ENCODE data around the gene CFAP100. TPM values are rescaled to one million over a fixed set of nuclear protein-coding genes. Genes with fewer than 3 reads are reported as not detected.

Gene CFAP100
- polyA plus RNA-seq, 1 experiment: not detected

DNA sequence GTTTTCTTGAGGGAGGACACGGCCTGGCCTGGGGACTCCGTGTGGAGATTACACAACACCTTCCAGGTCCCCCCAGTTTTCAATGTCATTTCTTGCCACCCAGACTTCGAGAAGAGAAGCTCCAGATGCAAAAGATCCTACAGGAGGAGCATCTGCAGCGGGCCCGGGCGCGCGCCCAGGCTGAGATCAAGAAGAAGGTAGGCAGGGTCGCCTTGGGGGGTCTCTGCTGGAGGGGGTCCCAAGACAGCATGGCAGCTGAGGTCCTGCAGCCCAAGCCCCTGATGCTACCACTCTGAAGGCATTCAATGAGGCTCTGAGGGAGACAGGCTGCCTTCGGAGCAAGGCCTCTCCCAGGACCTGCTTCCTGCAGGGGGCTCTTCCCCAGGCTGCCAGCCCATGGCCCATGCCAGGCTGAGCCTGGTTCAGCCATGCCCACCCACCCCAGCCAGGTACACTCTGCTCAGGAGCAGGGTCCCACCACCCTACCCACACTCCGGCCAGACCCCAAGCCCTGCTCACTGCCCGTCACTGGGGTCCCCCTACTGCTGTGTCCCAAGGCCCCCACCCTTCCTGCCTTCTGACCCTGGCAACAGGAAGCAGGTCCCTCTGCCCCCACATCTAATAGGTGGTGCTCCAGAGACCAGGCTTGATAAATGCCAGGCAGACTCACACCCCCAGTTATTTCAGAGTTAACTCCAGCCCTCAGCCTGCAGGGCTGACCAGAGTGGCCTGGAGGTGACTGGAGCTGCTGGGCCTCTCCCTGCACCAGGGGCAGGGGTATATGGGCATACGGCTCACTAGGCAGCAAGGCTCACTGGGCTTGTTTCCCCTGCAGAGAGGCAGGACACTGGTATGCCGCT is 41.0 kb downstream of the CFAP100 start:
- POLR2A ChIA-PET: no interaction called here
- Histone ChIP-seq H3K4me3 (ENCODE audit: low read depth, low read length) (no peak overlapping the region), H3K27me3 (ENCODE audit: control insufficient read depth, insufficient read depth, low read length) (no peaks in the 10 kb centered on the region), H3K9me3 (ENCODE audit: control insufficient read depth, insufficient read depth, low read length) (peaks cover 3% of the 10 kb centered on the region; the same call in 1 of the 2 replicates), H3K27ac (ENCODE audit: low read depth, low read length) (no peak overlapping the region)
- CTCF ChIA-PET: no interaction called here
- TF ChIP-seq, protein P1, sequence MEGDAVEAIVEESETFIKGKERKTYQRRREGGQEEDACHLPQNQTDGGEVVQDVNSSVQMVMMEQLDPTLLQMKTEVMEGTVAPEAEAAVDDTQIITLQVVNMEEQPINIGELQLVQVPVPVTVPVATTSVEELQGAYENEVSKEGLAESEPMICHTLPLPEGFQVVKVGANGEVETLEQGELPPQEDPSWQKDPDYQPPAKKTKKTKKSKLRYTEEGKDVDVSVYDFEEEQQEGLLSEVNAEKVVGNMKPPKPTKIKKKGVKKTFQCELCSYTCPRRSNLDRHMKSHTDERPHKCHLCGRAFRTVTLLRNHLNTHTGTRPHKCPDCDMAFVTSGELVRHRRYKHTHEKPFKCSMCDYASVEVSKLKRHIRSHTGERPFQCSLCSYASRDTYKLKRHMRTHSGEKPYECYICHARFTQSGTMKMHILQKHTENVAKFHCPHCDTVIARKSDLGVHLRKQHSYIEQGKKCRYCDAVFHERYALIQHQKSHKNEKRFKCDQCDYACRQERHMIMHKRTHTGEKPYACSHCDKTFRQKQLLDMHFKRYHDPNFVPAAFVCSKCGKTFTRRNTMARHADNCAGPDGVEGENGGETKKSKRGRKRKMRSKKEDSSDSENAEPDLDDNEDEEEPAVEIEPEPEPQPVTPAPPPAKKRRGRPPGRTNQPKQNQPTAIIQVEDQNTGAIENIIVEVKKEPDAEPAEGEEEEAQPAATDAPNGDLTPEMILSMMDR (IDR thresholded peaks at IDR 0.05; ENCODE audit: low read depth, low read length): no peak
- no peak for DNase-seq (ENCODE audit: low read depth, low spot score)

DNA sequence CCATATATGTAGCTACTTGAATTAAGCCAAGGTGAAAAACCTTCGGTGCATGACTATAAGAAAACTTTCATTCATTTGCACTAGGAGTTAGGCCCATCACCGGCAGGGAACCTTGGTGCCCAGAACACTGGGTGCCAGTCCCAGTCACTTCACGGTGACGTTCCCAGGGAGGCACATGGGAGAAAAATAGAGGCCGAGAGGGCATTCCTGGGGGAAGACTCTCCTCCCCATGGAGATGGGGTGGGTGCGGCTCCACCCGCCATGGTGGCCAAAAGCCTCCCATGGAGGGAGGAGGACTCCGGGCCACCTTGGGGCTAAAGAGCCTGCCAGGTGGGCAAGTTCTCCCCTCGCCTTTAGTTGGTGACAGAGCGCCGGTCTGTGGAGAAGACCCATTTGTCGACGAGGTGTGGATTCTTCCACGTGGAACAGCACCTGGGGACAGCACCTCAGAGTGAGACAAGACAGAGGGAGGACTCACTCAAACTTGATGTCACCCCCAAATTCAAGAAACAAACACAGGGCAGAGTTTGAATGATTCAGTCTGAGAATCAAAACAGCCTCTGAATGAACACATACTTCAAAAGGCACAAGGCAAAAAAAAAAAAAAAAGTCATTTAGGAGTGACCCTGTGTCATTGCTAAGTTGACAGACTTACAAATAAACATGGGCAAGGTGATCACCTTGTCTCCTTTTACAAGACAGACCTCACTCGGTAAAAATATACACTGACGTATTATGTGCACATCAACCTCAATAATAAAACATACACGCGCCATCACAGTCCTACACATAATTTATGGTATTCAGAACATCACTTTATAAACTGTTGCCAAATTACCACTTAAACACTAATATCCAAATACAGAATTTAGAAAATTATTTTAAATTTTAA is 42.4 kb downstream of the CFAP100 start:
- CTCF ChIA-PET: interaction anchor here (0.5 kb wide), 1 partner anchor 48 kb away, joined by 3 read pairs; no protein-coding TSS in a partner anchor
- Histone ChIP-seq H3K4me3 (ENCODE audit: low read depth, low read length) (no peak overlapping the region), H3K27ac (ENCODE audit: low read depth, low read length) (no peak overlapping the region), H3K9me3 (ENCODE audit: control insufficient read depth, insufficient read depth, low read length) (no peaks in the 10 kb centered on the region; the same call in 1 of the 2 replicates), H3K27me3 (ENCODE audit: control insufficient read depth, insufficient read depth, low read length) (no peaks in the 10 kb centered on the region)
- no peak for DNase-seq (ENCODE audit: low read depth, low spot score)
- TF ChIP-seq, protein P1 (IDR thresholded peaks at IDR 0.05; ENCODE audit: low read depth, low read length): no peak
- POLR2A ChIA-PET: no interaction called here

DNA sequence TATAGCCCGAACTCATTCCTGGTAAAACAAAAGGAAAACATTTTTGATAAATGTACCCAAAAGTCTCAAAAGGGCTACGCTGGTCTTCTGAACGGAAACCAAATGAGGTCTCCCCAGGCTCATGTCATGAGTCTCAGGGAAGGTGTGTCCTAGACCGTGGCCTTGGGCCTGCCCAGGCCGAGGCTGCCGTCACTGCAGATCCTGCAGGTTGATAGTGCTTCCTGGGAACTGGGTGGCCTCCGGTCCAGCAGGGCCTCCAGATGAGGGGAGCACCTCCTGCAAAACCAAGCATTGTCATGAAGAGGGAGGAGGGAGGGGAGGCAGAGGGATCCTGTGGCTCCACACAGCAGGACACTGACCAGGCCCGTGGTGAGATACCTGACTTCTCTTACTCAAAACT is 43.5 kb downstream of the CFAP100 start:
- TF ChIP-seq, protein P1 (IDR thresholded peaks at IDR 0.05; ENCODE audit: low read depth, low read length): no peak
- Histone ChIP-seq H3K27ac (ENCODE audit: low read depth, low read length) (no peak overlapping the region), H3K27me3 (ENCODE audit: control insufficient read depth, insufficient read depth, low read length) (no peaks in the 10 kb centered on the region), H3K4me3 (ENCODE audit: low read depth, low read length) (no peak overlapping the region), H3K9me3 (ENCODE audit: control insufficient read depth, insufficient read depth, low read length) (no peaks in the 10 kb centered on the region; the same call in 1 of the 2 replicates)
- DNase-seq (ENCODE audit: low read depth, low spot score): no peak
- ChIA-PET POLR2A (no interaction called here), CTCF (interaction anchor here (0.5 kb wide), 1 partner anchor 49 kb away, joined by 3 read pairs; no protein-coding TSS in a partner anchor)

DNA sequence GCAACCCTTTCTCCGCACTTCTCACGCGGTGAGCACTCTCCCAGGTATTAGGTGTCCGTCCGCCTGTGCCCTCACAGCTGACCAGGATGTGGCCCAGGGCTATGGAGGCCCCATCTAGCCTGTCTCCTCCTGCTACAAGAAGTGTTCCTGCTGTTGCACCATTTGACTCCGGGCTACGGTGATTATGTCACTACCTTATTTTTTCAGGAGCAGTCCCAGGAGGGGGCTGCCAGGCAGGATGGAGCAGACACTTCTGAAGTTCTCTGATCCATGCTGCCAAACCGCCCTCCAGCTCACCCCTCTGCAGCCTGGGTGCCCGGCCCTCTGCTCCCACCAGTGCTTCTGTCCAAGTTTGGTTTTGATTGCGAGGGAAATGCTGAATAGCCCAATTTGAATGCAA is 44.0 kb downstream of the CFAP100 start:
- no peak overlapping the region for H3K27ac ChIP-seq (ENCODE audit: low read depth, low read length)
- DNase-seq (ENCODE audit: low read depth, low spot score): no peak
- no peaks in the 10 kb centered on the region; the same call in 1 of the 2 replicates for H3K9me3 ChIP-seq (ENCODE audit: control insufficient read depth, insufficient read depth, low read length)
- POLR2A ChIA-PET: no interaction called here
- TF ChIP-seq, protein P1 (IDR thresholded peaks at IDR 0.05; ENCODE audit: low read depth, low read length): no peak
- CTCF ChIA-PET: no interaction called here
- H3K27me3 ChIP-seq (ENCODE audit: control insufficient read depth, insufficient read depth, low read length): no peaks in the 10 kb centered on the region
- H3K4me3 ChIP-seq (ENCODE audit: low read depth, low read length): no peak overlapping the region

All from AG04450 (cell line).